Thyroid gland (tissue), 4 donors: Measurements from ENCODE around the gene DPYD.

ENCODE experiments used
- POLR2A ChIP-seq, 2 donors: fragments of 450-650 bp; IDR thresholded peaks; one replicate each; pipeline ENCODE4 v1.6.1; 2017; ENCODE audit warnings: antibody characterized with exemption in 2 of 2, mild to moderate bottlenecking in 2 of 2, moderate library complexity in 1 of 2
- TF ChIP-seq, protein P1 (sequence below), 6 experiments: fragments of 200-600 bp in 3 of 6; fragments of 450-650 bp in 3 of 6; sonication (generic) in 3 of 6; IDR thresholded peaks; one replicate each; pipeline ENCODE4 v1.5.1; 2016 to 2019; ENCODE audit warnings: antibody characterized with exemption in 6 of 6, mild to moderate bottlenecking in 2 of 6, inconsistent platforms in 1 of 6, moderate library complexity in 1 of 6

DNA sequence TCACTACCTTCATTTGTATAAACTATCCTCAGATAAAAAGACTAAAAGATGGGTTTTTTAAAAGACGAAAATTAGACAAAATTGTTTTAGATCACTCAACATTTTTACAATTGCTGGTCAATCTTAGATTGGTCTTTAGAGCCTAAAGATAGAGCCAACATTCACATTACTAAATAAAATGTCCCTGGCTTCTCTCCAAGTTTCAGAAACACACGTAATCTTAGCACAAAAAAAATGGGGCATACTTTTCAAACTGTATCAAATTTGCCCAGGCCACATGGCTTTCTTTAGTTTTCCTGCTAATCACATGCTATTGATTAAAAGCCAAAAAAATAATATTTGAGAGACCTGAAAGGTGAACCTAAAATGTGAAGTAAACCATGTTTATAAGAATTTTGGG is 288.1 kb downstream of the DPYD start:
- TF ChIP-seq, protein P1, sequence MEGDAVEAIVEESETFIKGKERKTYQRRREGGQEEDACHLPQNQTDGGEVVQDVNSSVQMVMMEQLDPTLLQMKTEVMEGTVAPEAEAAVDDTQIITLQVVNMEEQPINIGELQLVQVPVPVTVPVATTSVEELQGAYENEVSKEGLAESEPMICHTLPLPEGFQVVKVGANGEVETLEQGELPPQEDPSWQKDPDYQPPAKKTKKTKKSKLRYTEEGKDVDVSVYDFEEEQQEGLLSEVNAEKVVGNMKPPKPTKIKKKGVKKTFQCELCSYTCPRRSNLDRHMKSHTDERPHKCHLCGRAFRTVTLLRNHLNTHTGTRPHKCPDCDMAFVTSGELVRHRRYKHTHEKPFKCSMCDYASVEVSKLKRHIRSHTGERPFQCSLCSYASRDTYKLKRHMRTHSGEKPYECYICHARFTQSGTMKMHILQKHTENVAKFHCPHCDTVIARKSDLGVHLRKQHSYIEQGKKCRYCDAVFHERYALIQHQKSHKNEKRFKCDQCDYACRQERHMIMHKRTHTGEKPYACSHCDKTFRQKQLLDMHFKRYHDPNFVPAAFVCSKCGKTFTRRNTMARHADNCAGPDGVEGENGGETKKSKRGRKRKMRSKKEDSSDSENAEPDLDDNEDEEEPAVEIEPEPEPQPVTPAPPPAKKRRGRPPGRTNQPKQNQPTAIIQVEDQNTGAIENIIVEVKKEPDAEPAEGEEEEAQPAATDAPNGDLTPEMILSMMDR (IDR thresholded peaks at IDR 0.05): no peak
- TF ChIP-seq POLR2A (IDR thresholded peaks at IDR 0.05): no peak
